Gastroesophageal sphincter (tissue), 3 donors: ENCODE measurements around the gene GSX2.

Source experiments
- EP300 ChIP-seq: sonication (generic); formaldehyde crosslinking; IDR thresholded peaks from one replicate; pipeline ENCODE4 v1.6.1; 2017; ENCODE audit warnings: antibody characterized with exemption, mild to moderate bottlenecking
- POLR2A ChIP-seq, 2 donors: fragments of 450-650 bp; IDR thresholded peaks; one replicate each; pipeline ENCODE4 v1.6.1; 2017; ENCODE audit warnings: antibody characterized with exemption in 2 of 2, mild to moderate bottlenecking in 2 of 2, moderate library complexity in 1 of 2
- POLR2AphosphoS5 ChIP-seq: sonication (generic); formaldehyde crosslinking; IDR thresholded peaks from one replicate; pipeline ENCODE4 v1.6.1; 2017; ENCODE audit warnings: antibody characterized with exemption
- TF ChIP-seq, protein P1 (sequence below), 4 experiments: fragments of 200-600 bp in 2 of 4; fragments of 450-650 bp in 2 of 4; sonication (generic) in 1 of 4; IDR thresholded peaks; one replicate each; pipeline ENCODE4 v1.5.1; 2017 to 2019; ENCODE audit warnings: antibody characterized with exemption in 4 of 4, mild to moderate bottlenecking in 2 of 4, moderate library complexity in 2 of 4

DNA sequence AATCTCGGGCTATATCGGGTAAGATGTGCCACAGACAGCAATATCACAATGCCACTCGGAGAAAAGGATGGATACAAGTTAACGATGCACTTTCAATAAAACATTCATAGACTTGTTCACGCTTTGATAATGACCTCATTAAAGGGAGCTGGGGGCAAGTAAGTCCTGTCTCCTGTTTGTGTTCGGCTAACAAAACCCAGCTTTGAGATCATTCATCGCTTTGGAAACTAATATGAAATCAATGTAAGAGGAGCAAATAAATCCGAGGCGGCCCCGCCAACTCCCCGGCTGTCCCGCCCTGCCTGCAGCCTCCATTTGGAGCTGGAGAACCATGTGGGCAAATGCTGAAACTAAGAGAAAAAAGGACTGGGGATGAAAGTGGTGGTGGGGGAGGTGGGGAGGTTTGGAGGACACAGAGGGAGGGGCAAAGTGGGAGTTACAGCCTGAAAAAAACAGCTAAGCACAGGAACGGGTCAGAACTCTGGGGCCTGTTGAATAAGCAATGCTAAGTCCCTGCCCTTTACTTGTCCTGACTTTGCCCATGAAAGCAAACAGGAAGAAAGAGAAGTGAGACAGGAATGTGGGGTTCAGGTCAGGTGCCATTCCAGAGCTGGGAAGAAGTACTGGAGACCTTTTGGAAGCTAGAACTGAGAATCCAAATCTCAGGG lies 3.5 kb upstream of the GSX2 start:
- TF ChIP-seq, protein P1, sequence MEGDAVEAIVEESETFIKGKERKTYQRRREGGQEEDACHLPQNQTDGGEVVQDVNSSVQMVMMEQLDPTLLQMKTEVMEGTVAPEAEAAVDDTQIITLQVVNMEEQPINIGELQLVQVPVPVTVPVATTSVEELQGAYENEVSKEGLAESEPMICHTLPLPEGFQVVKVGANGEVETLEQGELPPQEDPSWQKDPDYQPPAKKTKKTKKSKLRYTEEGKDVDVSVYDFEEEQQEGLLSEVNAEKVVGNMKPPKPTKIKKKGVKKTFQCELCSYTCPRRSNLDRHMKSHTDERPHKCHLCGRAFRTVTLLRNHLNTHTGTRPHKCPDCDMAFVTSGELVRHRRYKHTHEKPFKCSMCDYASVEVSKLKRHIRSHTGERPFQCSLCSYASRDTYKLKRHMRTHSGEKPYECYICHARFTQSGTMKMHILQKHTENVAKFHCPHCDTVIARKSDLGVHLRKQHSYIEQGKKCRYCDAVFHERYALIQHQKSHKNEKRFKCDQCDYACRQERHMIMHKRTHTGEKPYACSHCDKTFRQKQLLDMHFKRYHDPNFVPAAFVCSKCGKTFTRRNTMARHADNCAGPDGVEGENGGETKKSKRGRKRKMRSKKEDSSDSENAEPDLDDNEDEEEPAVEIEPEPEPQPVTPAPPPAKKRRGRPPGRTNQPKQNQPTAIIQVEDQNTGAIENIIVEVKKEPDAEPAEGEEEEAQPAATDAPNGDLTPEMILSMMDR (IDR thresholded peaks at IDR 0.05): no peak
- TF ChIP-seq EP300: no peak
- TF ChIP-seq POLR2A (IDR thresholded peaks at IDR 0.05): no peak
- no peak for TF ChIP-seq POLR2AphosphoS5
